NCI-H2227 treated with DMSO at 0.1 percent for 48 hours (cell line): ENCODE results near the gene SCG3.
A peak's percentile ranks its signal among the peaks of the same experiment; 100 is the strongest.
"Not testable (repeated sequence)": the region's sequence is repeated elsewhere in the genome, so short reads cannot be mapped to it uniquely, and the experiment has no call there.

Experiments
- DNase-seq: peaks from one replicate; lab custom pipeline; 2025; lab: John Stamatoyannopoulos, UW

The SCG3 gene

GRCh38 chr15:51681303-51681963, at the start of gene SCG3:
Gene SCG3 (plus strand): TSS chr15:51681503. CDS start chr15:51681756, 253 bp downstream.
- peak; percentile 73 for DNase-seq

- no peak for DNase-seq
These were observed 46.6 kb upstream of the SCG3 start for GRCh38 chr15:51634591-51635198.

- no peak for DNase-seq
These were observed 39.7 kb upstream of the SCG3 start for GRCh38 chr15:51641490-51642130.

- no peak for DNase-seq
These were observed 38.6 kb upstream of the SCG3 start for GRCh38 chr15:51642696-51643095.

GRCh38 chr15:51647128-51647562, 34.2 kb upstream of the SCG3 start:
- DNase-seq, result peak; percentile 13

GRCh38 chr15:51648101-51648500, 33.2 kb upstream of the SCG3 start:
- DNase-seq, result not testable (repeated sequence)

GRCh38 chr15:51648643-51649042, 32.7 kb upstream of the SCG3 start:
- DNase-seq, result not testable (repeated sequence)

GRCh38 chr15:51649659-51650521, 31.4 kb upstream of the SCG3 start:
- DNase-seq, result peak; percentile 50

- DNase-seq, result no peak
These were observed 29.1 kb upstream of the SCG3 start for GRCh38 chr15:51652084-51652668.

- not testable (repeated sequence) for DNase-seq
These were observed 25.8 kb upstream of the SCG3 start for GRCh38 chr15:51655401-51656057.

GRCh38 chr15:51658664-51659063, 22.6 kb upstream of the SCG3 start:
- DNase-seq, result no peak

GRCh38 chr15:51661072-51661471, 20.2 kb upstream of the SCG3 start:
- DNase-seq, result no peak

GRCh38 chr15:51667478-51667877, 13.8 kb upstream of the SCG3 start:
- no peak for DNase-seq

GRCh38 chr15:51668446-51668845, 12.9 kb upstream of the SCG3 start:
- DNase-seq, result no peak

GRCh38 chr15:51669381-51669780, 11.9 kb upstream of the SCG3 start:
- no peak for DNase-seq

- peak; percentile 24 for DNase-seq
These were observed 9.1 kb upstream of the SCG3 start for GRCh38 chr15:51672155-51672687.

- DNase-seq, result no peak
These were observed 8.1 kb upstream of the SCG3 start for GRCh38 chr15:51672913-51673857.

- DNase-seq, result no peak
These were observed 6.1 kb upstream of the SCG3 start for GRCh38 chr15:51675234-51675633.

- no peak for DNase-seq
These were observed 4.3 kb upstream of the SCG3 start for GRCh38 chr15:51677021-51677420.

- DNase-seq, result no peak
These were observed 3.9 kb upstream of the SCG3 start for GRCh38 chr15:51677452-51677851.
